Measurements from ENCODE around the gene TMTC1.
A peak's percentile ranks its signal among the peaks of the same experiment; 100 is the strongest.

Gene TMTC1

GRCh38 chr12:29610473-29611170 is 173.1 kb downstream of the TMTC1 start:
- no peak for DNase-seq

DNA sequence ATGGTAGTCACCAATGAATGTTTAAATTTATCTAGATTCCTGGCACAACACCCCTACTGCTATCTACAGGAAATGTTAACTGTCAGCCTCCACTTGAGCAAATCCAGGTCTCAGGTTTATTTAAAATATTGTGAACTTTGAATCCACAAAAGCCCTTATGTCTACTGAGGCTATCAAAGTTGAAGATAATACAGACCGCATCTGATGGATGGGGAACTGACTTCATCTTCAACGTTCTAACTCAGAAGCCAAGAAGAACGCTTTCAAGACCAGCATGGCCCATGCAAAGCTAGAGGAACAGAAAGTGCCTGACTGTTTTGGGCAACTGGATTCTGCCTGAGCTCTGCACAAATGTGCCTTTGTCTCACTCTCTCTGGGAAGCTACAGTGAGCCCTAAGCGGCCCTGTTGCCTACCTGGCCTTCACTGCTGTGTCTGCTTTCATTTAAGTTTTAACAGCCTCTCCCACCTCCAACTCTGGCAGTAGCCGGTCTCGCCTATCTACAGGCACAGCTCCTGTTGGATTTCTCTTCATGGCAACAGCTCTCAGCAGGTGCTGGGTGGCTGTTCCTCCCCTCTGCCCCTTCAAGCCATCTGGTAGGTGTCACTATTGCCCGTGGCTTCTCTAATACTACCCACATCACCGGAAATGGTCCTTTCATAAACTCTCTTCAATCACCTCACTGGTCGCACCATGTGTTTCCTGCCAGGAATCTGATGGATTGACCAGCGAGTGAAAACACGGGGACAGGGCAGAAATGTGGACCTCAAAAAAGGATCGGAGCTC is 174.1 kb downstream of the TMTC1 start:
- no peak for DNase-seq

DNA sequence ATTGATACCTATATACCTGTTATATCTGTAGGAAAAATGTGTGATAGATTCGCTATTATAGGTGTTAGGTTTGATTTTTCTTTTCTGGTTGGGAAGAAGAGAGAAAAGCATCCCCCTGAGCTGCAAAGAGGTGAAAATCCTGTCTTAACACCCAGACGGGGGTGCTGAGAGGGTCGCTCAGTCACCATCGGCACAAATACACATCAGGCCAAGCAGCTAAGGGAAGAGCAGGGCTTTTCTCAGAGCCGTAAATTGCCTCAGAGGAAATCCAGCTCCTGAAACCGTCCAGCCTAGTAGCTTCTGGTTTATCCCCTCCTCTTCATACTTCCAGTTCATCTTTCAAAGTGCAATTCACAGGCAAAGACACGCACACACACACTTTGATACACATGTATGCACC is 175.2 kb downstream of the TMTC1 start:
- no peak for DNase-seq

- no peak for DNase-seq
Measured at GRCh38 chr12:29599381-29599780, 184.4 kb downstream of the TMTC1 start.

DNA sequence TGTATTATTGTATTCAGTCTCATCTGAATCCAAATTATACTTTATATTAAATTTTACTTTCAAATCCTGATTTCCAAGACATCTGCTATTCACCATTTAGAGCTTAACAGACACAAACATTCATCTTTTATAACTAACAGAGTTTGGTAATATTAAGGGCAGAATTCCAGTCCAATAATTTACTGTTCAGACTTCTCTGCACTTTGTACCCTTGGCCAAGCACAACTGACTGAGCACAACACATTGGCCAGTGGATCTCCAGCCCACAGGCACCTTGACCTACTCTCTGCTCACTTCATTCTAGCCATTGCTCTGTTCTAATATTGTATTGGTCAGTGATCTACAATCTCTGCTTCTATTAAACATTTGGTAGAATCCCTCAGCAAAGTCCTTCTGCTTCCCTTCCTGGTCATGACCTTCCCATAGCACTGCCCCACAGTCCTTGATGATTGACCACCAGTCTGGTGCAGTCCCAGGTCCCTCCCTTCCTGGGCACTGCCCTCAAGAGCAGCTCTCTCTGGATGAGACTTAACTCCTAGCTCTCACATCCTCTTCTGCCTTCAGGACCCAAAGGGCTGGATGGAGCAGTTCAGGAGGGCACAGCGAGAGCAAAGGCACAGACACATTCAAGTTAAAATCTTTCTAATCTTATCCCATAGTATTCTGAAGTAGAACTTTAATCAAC is 188.5 kb downstream of the TMTC1 start:
- DNase-seq: no peak

- no peak for DNase-seq
Measured at GRCh38 chr12:29593001-29593400, 190.7 kb downstream of the TMTC1 start.

DNA sequence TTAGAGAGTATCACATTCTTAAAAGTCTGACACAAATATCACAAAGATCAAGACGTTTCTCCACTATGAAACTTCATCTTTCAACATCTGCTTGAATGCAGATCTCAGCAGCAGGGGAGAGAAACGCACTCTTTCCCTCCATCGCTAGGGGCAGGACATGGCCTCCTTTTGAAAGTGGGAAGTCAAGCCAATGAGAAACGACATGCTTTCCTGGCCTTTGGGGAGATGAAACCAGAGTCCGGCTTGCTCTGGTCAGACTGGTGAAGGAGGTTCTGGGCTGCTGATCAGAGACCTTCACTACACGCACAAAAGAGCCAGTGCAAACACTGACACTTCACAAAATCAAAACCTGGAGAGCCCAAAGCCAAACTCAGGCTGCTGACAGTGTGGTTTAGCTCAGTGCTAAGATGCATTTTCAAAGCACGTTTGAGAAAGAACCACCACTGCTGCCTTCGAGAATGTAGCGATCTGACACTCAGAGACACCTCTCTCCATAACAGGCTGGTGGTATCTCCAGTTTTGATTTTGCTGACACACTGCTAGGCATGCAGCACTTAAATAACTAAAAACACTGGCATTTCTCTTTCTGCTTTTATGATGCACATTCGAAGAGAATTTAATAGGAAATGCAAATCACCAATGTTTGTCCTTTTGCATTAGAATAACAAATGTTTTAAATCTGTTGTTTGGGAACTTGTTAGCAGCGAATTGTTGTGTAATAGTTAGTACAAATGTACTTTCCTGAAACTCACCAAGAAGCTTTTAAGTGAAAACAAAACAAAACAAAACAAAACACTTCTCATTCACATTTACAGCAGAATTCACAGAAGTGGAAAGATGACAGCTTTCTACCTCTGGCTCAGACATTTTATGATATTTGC is 192.4 kb downstream of the TMTC1 start:
- no peak for DNase-seq

DNA sequence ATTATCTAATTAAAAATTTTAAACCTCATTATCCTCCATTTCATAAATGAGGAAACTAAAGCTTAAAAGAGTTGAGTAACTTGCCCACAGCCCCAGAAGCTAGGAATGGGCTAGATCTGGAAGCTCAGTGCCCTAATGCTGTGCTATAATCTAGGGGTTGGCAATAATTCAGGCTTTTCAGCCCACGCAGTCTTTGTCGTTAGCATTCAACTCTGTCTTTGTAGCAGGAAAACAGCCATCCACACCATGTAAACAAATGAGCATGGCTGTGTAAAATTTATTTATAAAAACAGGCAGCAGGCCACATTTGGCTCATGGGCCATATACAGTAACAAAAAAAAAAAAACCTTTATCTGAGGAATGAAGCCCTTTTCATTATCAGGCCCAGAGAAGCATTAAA is 193.9 kb downstream of the TMTC1 start:
- DNase-seq: no peak

DNA sequence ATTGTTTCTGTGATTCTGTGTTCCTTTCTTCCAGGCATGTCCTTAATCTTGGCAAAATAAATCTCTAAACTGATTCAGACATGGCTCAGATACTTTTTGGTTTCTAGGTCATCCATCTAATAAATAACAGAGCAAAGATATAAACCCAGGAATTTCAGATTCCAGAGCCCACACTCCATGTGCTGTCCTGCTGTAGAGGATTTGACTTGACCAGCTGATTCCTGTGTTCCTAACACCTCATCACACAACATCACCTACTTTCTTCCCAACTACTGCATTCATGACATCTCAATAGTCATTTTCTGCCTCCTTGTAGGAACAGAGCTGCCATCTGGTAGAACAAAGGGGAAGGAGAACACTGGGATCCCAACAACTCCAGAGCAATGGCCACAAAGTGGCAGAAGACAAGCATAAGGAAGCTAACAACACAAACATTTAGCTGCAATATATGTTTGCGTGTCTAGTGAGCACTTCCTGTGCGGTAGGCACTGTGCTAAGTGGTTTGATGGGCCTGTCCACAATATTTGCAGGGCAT is 194.4 kb downstream of the TMTC1 start:
- DNase-seq: no peak

DNA sequence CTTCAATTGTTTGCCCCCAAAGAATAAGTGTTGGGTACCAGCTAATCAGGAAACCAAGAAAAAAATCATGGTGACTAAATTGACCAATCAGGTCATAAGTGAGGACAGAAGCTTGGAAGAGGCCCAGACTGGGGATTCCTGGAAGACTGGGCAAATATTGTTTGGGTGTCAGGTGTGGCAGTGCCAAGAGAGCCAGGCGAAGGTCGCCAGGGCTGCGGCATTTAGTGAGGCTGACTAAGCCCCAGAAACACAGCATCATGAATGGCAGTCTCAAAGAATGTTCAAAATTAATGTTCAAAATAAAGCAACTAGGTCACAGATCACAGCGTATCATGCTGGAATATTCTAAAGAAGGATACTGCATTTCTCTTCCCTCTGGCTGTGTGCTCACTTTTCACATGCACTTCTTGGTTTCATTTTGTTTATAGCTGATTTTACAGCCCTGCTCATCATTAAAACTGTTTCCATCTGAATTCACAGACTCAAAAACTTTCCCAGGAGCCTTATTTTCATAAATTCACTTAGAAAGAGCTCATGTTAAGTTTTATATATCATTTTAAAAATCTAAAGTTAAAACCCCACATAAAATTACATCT is 201.0 kb downstream of the TMTC1 start:
- no peak for DNase-seq

- no peak for DNase-seq
Measured at GRCh38 chr12:29582146-29582545, 201.6 kb downstream of the TMTC1 start.

DNA sequence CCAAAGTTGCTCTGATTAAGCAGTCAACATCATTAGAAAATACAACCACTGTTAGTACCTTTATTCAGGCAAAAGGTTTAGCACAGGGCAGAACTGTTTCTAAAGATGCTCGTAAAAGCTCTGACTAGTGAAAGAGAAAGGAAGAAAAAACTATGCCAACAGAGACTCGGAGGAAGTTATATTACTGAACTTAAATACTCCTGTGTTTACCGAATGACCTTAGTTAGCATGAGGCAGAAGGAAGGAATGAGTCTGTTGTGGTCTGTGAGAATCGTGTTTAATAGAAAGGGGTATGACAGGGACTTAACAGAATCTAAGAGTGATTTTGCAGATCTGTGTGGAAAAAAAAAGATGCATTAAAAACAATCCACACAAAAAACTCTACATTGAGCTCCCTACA is 202.1 kb downstream of the TMTC1 start:
- DNase-seq: no peak

- no peak for DNase-seq
Measured at GRCh38 chr12:29580971-29581370, 202.8 kb downstream of the TMTC1 start.

GRCh38 chr12:29578731-29579130 is 205.0 kb downstream of the TMTC1 start:
- no peak for DNase-seq

DNA sequence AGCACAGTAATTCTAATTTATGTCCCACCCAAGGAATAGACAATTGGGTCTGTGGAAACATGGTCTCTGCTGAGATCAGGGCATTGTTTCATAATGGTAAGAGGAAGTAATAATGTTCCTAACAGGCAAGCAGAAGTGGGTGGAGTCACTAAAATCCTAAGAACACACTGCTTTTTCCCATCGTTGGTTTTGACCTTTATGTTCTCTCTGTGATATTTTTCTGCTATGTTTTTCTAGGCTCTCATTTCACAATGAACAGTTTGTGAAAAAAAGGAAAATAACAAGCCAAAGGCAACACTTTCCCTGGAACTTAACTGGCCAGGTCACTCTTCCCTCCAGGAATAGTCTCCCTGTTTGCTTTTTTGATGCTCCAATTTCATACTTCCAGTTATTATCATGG is 205.7 kb downstream of the TMTC1 start:
- no peak for DNase-seq

DNA sequence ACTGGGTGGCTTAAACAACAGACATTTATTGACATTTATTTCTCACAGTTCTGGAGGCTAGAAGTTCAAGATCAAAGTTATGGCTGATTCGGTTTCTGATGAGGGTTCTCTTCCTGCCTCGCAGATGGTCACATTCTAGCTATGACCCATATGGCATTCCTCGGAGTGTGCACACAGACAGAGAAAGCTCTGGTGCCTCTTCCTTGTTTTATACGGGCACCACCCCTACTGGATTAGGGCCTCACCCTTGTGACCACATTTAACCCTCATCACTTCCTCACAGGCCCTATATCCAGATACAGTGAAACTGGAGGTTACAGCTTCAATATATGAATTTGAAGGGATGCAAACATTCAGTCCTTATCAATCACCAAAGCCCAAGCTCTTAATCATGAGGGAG is 209.2 kb downstream of the TMTC1 start:
- no peak for DNase-seq

DNA sequence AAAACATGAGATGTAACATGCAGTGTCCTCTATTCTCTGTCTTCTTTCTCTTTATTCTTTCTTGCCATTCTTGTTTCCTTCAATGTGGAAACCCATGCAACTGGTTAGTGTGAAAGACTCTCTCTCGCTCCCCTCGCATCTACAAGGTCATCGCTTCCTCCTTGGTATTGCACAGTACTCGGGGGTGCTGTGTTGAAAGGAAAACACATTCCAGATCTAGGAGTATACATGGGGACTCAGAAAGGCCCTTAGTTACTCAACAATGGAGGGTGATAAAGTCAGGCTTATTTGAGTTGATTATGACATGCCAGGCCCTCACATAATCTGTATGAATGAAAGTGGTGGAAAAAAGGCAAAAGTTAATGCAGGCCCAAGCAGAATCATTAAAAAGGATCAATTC is 210.8 kb downstream of the TMTC1 start:
- DNase-seq: no peak

DNA sequence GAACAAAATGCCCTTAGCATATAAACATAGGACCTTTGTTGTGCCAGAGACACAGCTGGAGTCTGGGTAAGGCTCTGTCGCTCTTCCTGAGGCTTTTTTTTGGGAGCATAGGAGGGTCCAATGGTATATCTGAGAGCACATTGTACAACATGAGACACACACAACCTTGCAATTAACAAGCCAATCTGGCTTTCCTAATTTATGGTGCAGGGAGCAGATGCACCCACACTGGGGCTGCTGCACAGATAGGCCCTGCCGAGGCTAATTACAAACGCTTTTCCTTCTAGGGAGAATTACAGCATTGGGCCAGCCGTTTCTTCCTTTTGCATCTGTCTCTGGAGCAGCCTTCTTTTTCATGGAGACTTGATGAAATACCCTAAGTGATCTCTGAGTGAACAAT is 211.3 kb downstream of the TMTC1 start:
- peak; percentile 74 for DNase-seq

GRCh38 chr12:29569132-29569757 is 214.5 kb downstream of the TMTC1 start:
- DNase-seq: no peak

DNA sequence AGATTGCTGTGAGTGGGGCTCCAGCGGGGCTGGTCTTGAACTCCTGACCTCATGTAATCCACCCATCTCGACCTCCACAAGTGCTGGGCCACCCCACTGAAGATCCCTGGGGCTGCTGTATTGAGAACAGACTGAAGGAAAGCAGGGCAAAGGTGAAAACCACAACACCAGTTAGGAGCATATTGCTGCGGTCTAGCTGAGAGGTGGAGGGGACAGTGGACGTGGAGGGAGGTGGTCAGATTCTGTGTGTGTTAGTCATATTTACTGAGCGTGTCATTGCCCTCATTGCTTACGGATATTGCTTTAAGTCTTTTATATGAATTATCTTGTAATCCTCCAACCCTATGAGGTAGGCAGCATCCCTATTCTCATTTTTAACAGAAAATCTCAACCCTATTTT is 217.3 kb downstream of the TMTC1 start:
- DNase-seq: no peak

- DNase-seq: no peak
Measured at GRCh38 chr12:29565727-29566126, 218.0 kb downstream of the TMTC1 start.

- DNase-seq: no peak
Measured at GRCh38 chr12:29564925-29565324, 218.8 kb downstream of the TMTC1 start.
